ENCODE measurements around the gene CYTH4. TPM values are rescaled to one million over a fixed set of nuclear protein-coding genes. Genes with fewer than 3 reads are reported as not detected.
"Not testable (repeated sequence)": the region's sequence is repeated elsewhere in the genome, so short reads cannot be mapped to it uniquely, and the experiment has no call there.

The CYTH4 gene
- total RNA-seq, 4 donors from 2014 or later: 3.3 to 15.1 (median 4.2) TPM

DNA sequence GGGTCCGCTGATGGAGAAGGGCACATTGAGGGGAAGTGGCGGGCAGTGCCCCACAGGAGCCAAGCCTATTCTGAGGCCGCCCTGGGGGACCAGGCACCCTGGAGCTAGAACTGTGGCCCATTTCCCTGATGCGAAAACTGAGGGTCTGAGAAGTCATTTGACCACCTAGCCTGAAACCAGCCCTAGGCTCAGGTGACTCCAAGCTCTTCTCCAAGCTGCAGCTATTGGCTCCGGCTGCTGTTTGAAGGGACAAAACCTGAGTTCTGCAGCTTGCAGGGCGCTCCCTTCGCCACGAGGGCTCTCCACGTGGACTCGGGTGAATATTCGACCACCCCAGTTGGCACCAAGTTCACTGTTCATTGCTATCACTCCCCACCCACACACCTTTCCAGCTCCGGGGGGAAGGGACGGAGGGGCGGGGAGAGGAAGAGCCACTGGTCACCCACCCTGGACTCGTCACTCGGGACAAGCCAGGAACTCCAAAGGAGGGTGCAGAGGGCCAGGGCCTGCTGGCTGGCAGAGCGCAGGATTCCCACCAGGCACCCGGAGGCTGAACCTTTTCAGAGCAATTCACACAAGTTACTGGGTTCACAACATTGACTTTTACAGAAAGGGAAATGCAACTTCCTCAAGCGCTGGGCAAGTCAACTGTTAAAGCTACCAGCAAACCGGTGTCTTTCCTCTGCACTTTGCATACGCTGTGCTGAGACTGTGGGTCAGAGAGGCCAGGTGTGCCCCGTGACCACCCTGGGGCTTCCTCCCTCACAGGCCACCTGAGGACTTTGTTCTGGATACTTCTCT is 37.2 kb upstream of the CYTH4 start:
- no peak for DNase-seq
- no peaks in the 10 kb centered on the region for H3K9me3 ChIP-seq
- no peak overlapping the region for H3K4me3 ChIP-seq (replicated peaks in 1 of 3)
- no peak overlapping the region for H3K27ac ChIP-seq
- no peak for TF ChIP-seq POLR2A (IDR thresholded peaks at IDR 0.05)
- TF ChIP-seq, protein P1, sequence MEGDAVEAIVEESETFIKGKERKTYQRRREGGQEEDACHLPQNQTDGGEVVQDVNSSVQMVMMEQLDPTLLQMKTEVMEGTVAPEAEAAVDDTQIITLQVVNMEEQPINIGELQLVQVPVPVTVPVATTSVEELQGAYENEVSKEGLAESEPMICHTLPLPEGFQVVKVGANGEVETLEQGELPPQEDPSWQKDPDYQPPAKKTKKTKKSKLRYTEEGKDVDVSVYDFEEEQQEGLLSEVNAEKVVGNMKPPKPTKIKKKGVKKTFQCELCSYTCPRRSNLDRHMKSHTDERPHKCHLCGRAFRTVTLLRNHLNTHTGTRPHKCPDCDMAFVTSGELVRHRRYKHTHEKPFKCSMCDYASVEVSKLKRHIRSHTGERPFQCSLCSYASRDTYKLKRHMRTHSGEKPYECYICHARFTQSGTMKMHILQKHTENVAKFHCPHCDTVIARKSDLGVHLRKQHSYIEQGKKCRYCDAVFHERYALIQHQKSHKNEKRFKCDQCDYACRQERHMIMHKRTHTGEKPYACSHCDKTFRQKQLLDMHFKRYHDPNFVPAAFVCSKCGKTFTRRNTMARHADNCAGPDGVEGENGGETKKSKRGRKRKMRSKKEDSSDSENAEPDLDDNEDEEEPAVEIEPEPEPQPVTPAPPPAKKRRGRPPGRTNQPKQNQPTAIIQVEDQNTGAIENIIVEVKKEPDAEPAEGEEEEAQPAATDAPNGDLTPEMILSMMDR (IDR thresholded peaks at IDR 0.05): no peak
- H3K27me3 ChIP-seq: no peaks in the 10 kb centered on the region
- no peaks in the 10 kb centered on the region for H3K4me1 ChIP-seq
- H3K36me3 ChIP-seq: no peaks in the 10 kb centered on the region
- 68 to 72% methylated on average over 16 to 20 of the region's 22 CpGs for WGBS, 2 donors
- intact Hi-C loops (cut with DNase I): no loop called here

DNA sequence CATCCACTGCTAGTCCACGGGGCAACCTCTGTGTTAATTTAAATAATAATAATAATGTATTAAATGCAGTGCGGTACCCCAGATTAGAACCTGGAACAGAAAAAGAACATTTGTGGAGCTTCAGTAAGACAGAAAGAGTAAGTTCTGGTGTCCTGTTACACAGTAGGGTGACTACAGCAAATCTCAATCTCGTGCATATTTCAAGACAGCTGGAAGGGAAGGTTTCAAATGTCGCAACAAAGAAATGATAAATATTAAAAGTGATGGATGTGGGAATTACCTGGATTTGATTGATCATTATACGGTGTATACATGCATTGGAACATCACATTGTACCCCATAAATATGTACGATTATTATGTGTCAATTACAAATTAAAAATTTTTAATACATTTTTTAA is 36.6 kb upstream of the CYTH4 start:
- Histone ChIP-seq H3K27me3 (no peaks in the 10 kb centered on the region), H3K4me3 (replicated peaks in 1 of 3) (no peak overlapping the region), H3K9me3 (no peaks in the 10 kb centered on the region), H3K4me1 (no peaks in the 10 kb centered on the region), H3K27ac (no peak overlapping the region), H3K36me3 (no peaks in the 10 kb centered on the region)
- intact Hi-C loops (cut with DNase I): no loop called here
- 73 to 79% methylated on average over 6 of the region's 6 CpGs for WGBS, 2 donors
- TF ChIP-seq, protein P1 (IDR thresholded peaks at IDR 0.05): no peak
- TF ChIP-seq POLR2A (IDR thresholded peaks at IDR 0.05): no peak
- DNase-seq: no peak

DNA sequence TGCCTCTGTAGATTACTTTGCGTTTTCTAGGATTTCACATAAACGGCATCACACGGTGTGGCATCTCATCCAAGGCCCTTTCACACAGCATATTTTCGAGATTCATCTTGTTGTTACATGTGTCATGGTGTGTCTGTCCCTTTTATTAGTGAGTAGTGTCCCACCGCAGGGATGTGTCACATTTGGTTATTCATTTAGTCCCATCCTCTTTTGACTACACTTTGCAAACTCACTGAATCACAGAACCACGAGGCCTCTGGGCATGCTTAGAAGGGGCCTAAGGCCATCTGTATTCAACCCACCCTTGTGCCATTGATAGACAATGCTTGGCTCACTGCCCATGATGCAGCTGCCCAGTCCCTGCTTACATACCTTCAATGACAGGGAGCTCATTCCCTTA is 34.1 kb upstream of the CYTH4 start:
- Histone ChIP-seq H3K27ac (no peak overlapping the region), H3K36me3 (no peaks in the 10 kb centered on the region), H3K4me1 (no peaks in the 10 kb centered on the region), H3K27me3 (no peaks in the 10 kb centered on the region), H3K4me3 (replicated peaks in 1 of 3) (no peak overlapping the region), H3K9me3 (no peaks in the 10 kb centered on the region)
- intact Hi-C loops (cut with DNase I): no loop called here
- TF ChIP-seq POLR2A (IDR thresholded peaks at IDR 0.05): no peak
- TF ChIP-seq, protein P1 (IDR thresholded peaks at IDR 0.05): no peak
- WGBS, 2 donors: 74 to 78% methylated on average over 6 of the region's 6 CpGs
- no peak for DNase-seq

DNA sequence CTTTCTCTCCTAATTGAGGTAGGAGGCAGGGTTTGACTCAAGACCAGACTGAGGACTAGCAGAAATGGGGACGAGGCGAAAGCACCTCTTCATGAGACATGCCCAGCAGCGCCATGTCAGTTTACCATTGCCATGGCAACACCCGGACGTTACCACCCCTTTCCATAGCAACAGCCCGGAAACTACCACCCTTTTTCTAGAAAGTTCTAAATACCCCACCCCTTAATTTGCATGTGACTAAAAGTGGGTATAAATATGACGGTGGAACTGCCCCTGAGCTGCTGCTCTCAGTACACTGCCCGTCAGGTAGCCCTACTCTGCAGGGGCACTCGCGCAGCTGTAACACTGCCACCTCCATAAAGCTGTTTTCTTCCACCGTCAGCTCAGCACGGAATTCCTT is 32.3 kb upstream of the CYTH4 start:
- H3K4me3 ChIP-seq (replicated peaks in 1 of 3): no peak overlapping the region
- intact Hi-C loops (cut with DNase I): no loop called here
- no peak overlapping the region for H3K27ac ChIP-seq
- WGBS, 2 donors: 76 to 84% methylated on average over 12 of the region's 12 CpGs
- H3K4me1 ChIP-seq: no peaks in the 10 kb centered on the region
- H3K27me3 ChIP-seq: no peaks in the 10 kb centered on the region
- TF ChIP-seq POLR2A (IDR thresholded peaks at IDR 0.05): no peak
- TF ChIP-seq, protein P1 (IDR thresholded peaks at IDR 0.05): no peak
- DNase-seq: no peak
- no peaks in the 10 kb centered on the region for H3K9me3 ChIP-seq
- H3K36me3 ChIP-seq: no peaks in the 10 kb centered on the region

DNA sequence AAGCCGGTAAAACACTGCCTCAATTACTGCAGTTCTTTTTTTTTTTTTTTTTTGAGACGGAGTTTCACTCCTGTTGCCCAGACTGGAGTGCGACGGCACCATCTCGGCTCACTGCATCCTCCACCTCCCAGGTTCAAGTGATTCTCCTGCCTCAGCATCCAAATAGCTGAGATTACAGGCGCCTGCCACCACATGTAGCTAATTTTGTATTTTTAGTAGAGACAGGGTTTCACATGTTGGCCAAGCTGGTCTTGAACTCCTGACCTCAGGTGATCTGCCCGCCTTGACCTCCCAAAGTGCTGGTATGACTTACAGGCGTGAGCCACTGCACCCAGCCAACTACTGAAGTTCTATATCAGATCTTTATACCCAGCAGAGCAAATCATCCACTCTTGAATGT is 30.5 kb upstream of the CYTH4 start:
- H3K4me1 ChIP-seq; DNase-seq; H3K9me3 ChIP-seq; H3K4me3 ChIP-seq (replicated peaks in 1 of 3); H3K27me3 ChIP-seq; H3K27ac ChIP-seq; H3K36me3 ChIP-seq; intact Hi-C loops (cut with DNase I): not testable (repeated sequence)
- 81% methylated on average over 8 of the region's 8 CpGs for WGBS, 2 donors
